Measurements from ENCODE around the gene PAX9.

The PAX9 gene

GRCh38 chr14:36716614-36717184 is 55.0 kb downstream of the PAX9 start:
- Histone ChIP-seq H3K36me3 (no peaks in the 10 kb centered on the region), H3K27me3 (ENCODE audit: insufficient read depth, low read depth, severe bottlenecking) (peaks cover 18% of the 10 kb centered on the region), H3K27ac (no peak overlapping the region), H3K9me3 (ENCODE audit: severe bottlenecking) (no peaks in the 10 kb centered on the region), H3K4me3 (ENCODE audit: low read depth, low read length) (no peak overlapping the region)
- no peak for DNase-seq
- TF ChIP-seq CTCF (IDR thresholded peaks at IDR 0.05; ENCODE audit: low read depth, low read length), result no peak

- Histone ChIP-seq H3K4me3 (ENCODE audit: low read depth, low read length) (no peak overlapping the region), H3K27me3 (ENCODE audit: insufficient read depth, low read depth, severe bottlenecking) (peaks cover 18% of the 10 kb centered on the region), H3K36me3 (no peaks in the 10 kb centered on the region), H3K27ac (no peak overlapping the region), H3K9me3 (ENCODE audit: severe bottlenecking) (no peaks in the 10 kb centered on the region)
- TF ChIP-seq CTCF (IDR thresholded peaks at IDR 0.05; ENCODE audit: low read depth, low read length), result no peak
- DNase-seq, result no peak
Measured at GRCh38 chr14:36717363-36717762, 55.7 kb downstream of the PAX9 start.

GRCh38 chr14:36718216-36718615 is 56.6 kb downstream of the PAX9 start:
- H3K9me3 ChIP-seq (ENCODE audit: severe bottlenecking), result no peaks in the 10 kb centered on the region
- H3K27ac ChIP-seq, result no peak overlapping the region
- TF ChIP-seq CTCF (IDR thresholded peaks at IDR 0.05; ENCODE audit: low read depth, low read length), result no peak
- peaks cover 25% of the 10 kb centered on the region for H3K27me3 ChIP-seq (ENCODE audit: insufficient read depth, low read depth, severe bottlenecking)
- no peaks in the 10 kb centered on the region for H3K36me3 ChIP-seq
- H3K4me3 ChIP-seq (ENCODE audit: low read depth, low read length), result no peak overlapping the region
- DNase-seq, result no peak

- no peak for TF ChIP-seq CTCF (IDR thresholded peaks at IDR 0.05; ENCODE audit: low read depth, low read length)
- DNase-seq, result no peak
- H3K36me3 ChIP-seq, result no peaks in the 10 kb centered on the region
- H3K27me3 ChIP-seq (ENCODE audit: insufficient read depth, low read depth, severe bottlenecking), result peaks cover 31% of the 10 kb centered on the region
- H3K9me3 ChIP-seq (ENCODE audit: severe bottlenecking), result no peaks in the 10 kb centered on the region
- H3K4me3 ChIP-seq (ENCODE audit: low read depth, low read length), result no peak overlapping the region
- H3K27ac ChIP-seq, result no peak overlapping the region
Measured at GRCh38 chr14:36719823-36720222, 58.2 kb downstream of the PAX9 start.

- H3K36me3 ChIP-seq, result no peaks in the 10 kb centered on the region
- no peaks in the 10 kb centered on the region for H3K9me3 ChIP-seq (ENCODE audit: severe bottlenecking)
- H3K4me3 ChIP-seq (ENCODE audit: low read depth, low read length), result no peak overlapping the region
- no peak overlapping the region for H3K27ac ChIP-seq
- H3K27me3 ChIP-seq (ENCODE audit: insufficient read depth, low read depth, severe bottlenecking), result peaks cover 29% of the 10 kb centered on the region
- no peak for TF ChIP-seq CTCF (IDR thresholded peaks at IDR 0.05; ENCODE audit: low read depth, low read length)
- no peak for DNase-seq
Measured at GRCh38 chr14:36720657-36721056, 59.0 kb downstream of the PAX9 start.

GRCh38 chr14:36721877-36722276 is 60.2 kb downstream of the PAX9 start:
- Histone ChIP-seq H3K9me3 (ENCODE audit: severe bottlenecking) (no peaks in the 10 kb centered on the region), H3K27ac (no peak overlapping the region), H3K27me3 (ENCODE audit: insufficient read depth, low read depth, severe bottlenecking) (peaks cover 21% of the 10 kb centered on the region), H3K36me3 (no peaks in the 10 kb centered on the region), H3K4me3 (ENCODE audit: low read depth, low read length) (no peak overlapping the region)
- no peak for DNase-seq
- TF ChIP-seq CTCF (IDR thresholded peaks at IDR 0.05; ENCODE audit: low read depth, low read length), result no peak
